ENCODE results near the gene BNC2. TPM values are rescaled to one million over a fixed set of nuclear protein-coding genes. Genes with fewer than 3 reads are reported as not detected.

BNC2 gene
- total RNA-seq, 1 donor = 53.9 TPM

DNA sequence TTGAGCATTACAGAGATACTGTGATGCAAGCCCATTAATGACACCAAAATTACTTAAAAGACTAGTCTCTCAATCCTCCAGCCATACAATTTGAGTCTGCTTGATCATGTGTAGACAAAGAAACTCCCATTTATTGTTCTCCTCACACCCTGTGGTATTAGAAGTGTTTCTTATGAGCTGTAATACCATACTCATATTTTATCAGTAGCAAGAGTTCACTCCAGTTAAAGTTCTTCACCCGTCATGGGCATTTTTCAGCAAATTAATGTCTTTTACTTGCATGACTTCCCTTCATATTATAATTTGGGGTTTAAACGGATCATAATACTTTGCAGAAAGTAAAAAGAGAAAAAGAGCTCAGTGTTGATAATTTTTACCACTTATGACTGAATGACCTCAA lies 242.9 kb downstream of the BNC2 start:
- Histone ChIP-seq H3K4me1 (ENCODE audit: insufficient read depth, low read length) (peaks cover 45% of the 10 kb centered on the region), H2AFZ (ENCODE audit: low read length) (no peak overlapping the region), H3K4me2 (ENCODE audit: insufficient read depth, low read length) (peak overlapping the region; percentile 85), H3K36me3 (ENCODE audit: insufficient read depth, low read length) (no peaks in the 10 kb centered on the region), H3K4me3 (ENCODE audit: insufficient read depth, low read length) (no peak overlapping the region), H3K27ac (ENCODE audit: low read depth, low read length) (peak overlapping the region; percentile 91), H3K9me3 (ENCODE audit: low read depth, low read length) (no peaks in the 10 kb centered on the region), H3K79me2 (ENCODE audit: insufficient read depth, low read length) (peaks cover 56% of the 10 kb centered on the region), H3K27me3 (ENCODE audit: insufficient read depth, low read length) (no peaks in the 10 kb centered on the region), H4K20me1 (ENCODE audit: insufficient read depth, low read length) (no peaks in the 10 kb centered on the region)
- no peak for DNase-seq (ENCODE audit: insufficient read length, low spot score, missing footprints)
- TF ChIP-seq, protein P1, sequence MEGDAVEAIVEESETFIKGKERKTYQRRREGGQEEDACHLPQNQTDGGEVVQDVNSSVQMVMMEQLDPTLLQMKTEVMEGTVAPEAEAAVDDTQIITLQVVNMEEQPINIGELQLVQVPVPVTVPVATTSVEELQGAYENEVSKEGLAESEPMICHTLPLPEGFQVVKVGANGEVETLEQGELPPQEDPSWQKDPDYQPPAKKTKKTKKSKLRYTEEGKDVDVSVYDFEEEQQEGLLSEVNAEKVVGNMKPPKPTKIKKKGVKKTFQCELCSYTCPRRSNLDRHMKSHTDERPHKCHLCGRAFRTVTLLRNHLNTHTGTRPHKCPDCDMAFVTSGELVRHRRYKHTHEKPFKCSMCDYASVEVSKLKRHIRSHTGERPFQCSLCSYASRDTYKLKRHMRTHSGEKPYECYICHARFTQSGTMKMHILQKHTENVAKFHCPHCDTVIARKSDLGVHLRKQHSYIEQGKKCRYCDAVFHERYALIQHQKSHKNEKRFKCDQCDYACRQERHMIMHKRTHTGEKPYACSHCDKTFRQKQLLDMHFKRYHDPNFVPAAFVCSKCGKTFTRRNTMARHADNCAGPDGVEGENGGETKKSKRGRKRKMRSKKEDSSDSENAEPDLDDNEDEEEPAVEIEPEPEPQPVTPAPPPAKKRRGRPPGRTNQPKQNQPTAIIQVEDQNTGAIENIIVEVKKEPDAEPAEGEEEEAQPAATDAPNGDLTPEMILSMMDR (IDR thresholded peaks at IDR 0.05; ENCODE audit: extremely low read depth, low read depth, low read length) = no peak

DNA sequence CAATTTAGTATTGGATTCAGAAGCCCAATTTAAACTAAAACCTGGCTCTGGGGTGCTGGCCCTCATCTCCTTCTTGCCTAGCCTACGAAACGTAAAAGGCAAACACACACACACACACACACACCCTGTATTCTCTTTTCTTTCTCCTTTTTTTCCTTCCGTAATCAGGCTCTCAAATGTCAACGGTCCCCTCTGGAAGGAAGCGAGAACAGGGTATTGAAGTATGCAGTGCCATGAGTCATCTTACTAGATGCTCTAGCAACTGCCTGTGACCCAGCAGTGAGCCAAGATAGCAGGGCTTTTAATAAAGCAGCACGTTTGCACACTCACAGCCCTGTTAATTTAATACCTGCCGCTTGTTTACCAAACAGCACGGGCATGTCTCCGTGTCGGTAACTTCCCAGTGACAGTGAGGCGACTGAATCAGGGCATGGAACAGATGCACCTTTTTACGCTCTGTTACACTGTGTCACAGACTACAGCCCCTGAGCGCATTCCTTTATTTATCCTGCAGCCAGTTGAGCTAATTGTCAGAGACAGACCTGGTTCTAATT lies 243.8 kb downstream of the BNC2 start:
- TF ChIP-seq, protein P1 (IDR thresholded peaks at IDR 0.05; ENCODE audit: extremely low read depth, low read depth, low read length) = no peak
- peaks cover 45% of the 10 kb centered on the region for H3K4me1 ChIP-seq (ENCODE audit: insufficient read depth, low read length)
- H3K4me3 ChIP-seq (ENCODE audit: insufficient read depth, low read length) = peak overlapping the region; percentile 18
- peak overlapping the region; percentile 71 for H3K4me2 ChIP-seq (ENCODE audit: insufficient read depth, low read length)
- H3K27ac ChIP-seq (ENCODE audit: low read depth, low read length) = peak overlapping the region; percentile 91
- no peak overlapping the region for H2AFZ ChIP-seq (ENCODE audit: low read length)
- no peaks in the 10 kb centered on the region for H3K36me3 ChIP-seq (ENCODE audit: insufficient read depth, low read length)
- H3K27me3 ChIP-seq (ENCODE audit: insufficient read depth, low read length) = no peaks in the 10 kb centered on the region
- no peaks in the 10 kb centered on the region for H4K20me1 ChIP-seq (ENCODE audit: insufficient read depth, low read length)
- H3K9me3 ChIP-seq (ENCODE audit: low read depth, low read length) = no peaks in the 10 kb centered on the region
- DNase-seq (ENCODE audit: insufficient read length, low spot score, missing footprints) = peak; percentile 8
- H3K79me2 ChIP-seq (ENCODE audit: insufficient read depth, low read length) = peaks cover 52% of the 10 kb centered on the region

DNA sequence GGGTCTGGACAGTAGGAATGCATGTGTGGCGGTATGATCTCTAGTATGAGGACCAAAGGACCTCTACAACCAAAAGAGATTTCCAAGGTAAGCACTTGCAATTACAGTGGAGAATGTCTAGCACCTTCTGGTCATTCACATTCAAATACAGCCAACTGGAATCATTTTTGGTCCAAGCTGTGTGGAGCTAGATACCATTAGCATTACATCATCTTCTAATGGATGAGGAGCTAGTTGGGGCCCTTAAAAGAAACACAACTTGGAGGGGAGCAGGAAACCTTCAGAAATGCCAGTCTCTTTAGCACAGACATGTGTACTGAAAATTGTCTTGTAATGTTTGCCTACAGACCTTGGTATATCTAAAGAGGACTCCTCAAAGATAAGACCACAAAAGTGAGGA lies 244.7 kb downstream of the BNC2 start:
- H3K4me3 ChIP-seq (ENCODE audit: insufficient read depth, low read length) = no peak overlapping the region
- peak overlapping the region; percentile 71 for H3K4me2 ChIP-seq (ENCODE audit: insufficient read depth, low read length)
- H3K27ac ChIP-seq (ENCODE audit: low read depth, low read length) = peak overlapping the region; percentile 91
- DNase-seq (ENCODE audit: insufficient read length, low spot score, missing footprints) = no peak
- H3K4me1 ChIP-seq (ENCODE audit: insufficient read depth, low read length) = peaks cover 45% of the 10 kb centered on the region
- H3K79me2 ChIP-seq (ENCODE audit: insufficient read depth, low read length) = peaks cover 48% of the 10 kb centered on the region
- no peaks in the 10 kb centered on the region for H4K20me1 ChIP-seq (ENCODE audit: insufficient read depth, low read length)
- no peaks in the 10 kb centered on the region for H3K36me3 ChIP-seq (ENCODE audit: insufficient read depth, low read length)
- H3K9me3 ChIP-seq (ENCODE audit: low read depth, low read length) = no peaks in the 10 kb centered on the region
- no peak overlapping the region for H2AFZ ChIP-seq (ENCODE audit: low read length)
- H3K27me3 ChIP-seq (ENCODE audit: insufficient read depth, low read length) = no peaks in the 10 kb centered on the region
- TF ChIP-seq, protein P1 (IDR thresholded peaks at IDR 0.05; ENCODE audit: extremely low read depth, low read depth, low read length) = no peak

DNA sequence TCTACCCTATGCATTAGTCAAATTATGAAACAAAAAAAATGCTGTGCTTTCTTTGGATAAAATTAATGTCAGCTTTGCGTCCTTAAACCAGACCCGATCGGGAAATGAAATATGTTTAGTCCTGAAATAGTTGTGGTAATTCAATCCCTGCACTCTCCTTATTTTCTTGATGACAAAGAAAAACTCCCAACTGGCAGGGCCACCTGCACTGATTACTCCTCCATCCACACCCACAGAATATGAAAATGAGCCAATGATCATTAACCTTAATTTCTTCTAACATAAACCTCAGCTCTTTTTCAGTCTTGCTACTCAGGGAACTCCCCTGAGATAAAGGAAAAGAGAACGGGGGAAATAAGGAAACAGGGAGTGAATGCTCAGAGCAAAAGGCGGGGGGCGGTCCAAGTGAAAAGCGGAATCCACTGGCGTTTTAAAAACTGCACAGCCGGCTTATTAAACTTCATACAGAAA lies 245.3 kb downstream of the BNC2 start:
- Histone ChIP-seq H3K4me3 (ENCODE audit: insufficient read depth, low read length) (no peak overlapping the region), H3K27ac (ENCODE audit: low read depth, low read length) (peak overlapping the region; percentile 91), H3K4me1 (ENCODE audit: insufficient read depth, low read length) (peaks cover 48% of the 10 kb centered on the region), H4K20me1 (ENCODE audit: insufficient read depth, low read length) (no peaks in the 10 kb centered on the region), H3K4me2 (ENCODE audit: insufficient read depth, low read length) (peak overlapping the region; percentile 71), H3K27me3 (ENCODE audit: insufficient read depth, low read length) (no peaks in the 10 kb centered on the region), H3K79me2 (ENCODE audit: insufficient read depth, low read length) (peaks cover 50% of the 10 kb centered on the region), H3K36me3 (ENCODE audit: insufficient read depth, low read length) (no peaks in the 10 kb centered on the region), H3K9me3 (ENCODE audit: low read depth, low read length) (no peaks in the 10 kb centered on the region), H2AFZ (ENCODE audit: low read length) (no peak overlapping the region)
- DNase-seq (ENCODE audit: insufficient read length, low spot score, missing footprints) = no peak
- TF ChIP-seq, protein P1 (IDR thresholded peaks at IDR 0.05; ENCODE audit: extremely low read depth, low read depth, low read length) = no peak
